ENCODE measurements around the gene SPAG9.
"Not testable (repeated sequence)": the region's sequence is repeated elsewhere in the genome, so short reads cannot be mapped to it uniquely, and the experiment has no call there.

Gene SPAG9

DNA sequence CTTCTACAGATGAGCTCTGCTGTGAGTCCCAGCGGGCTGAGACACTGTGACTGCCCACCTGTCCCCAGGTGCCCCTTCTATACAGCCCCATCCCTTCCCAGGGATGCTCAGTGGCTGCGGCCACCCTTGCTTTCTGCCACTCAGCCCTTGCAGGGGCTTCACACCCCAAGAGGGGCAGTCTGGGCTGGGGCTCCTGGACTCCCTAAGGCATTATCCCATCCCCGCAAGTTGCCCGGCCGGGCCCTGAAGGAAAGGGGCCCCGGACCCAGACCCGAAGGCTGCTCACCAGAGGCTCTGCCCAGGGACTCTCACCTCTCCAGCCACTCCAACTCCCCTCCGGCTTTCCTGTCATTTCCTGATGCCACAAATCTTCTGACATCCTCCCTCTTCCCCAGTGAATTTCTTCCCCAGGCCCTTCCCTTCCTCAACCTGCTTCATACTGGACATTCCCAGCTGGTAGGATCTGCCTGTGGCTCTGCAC lies 166.0 kb downstream of the SPAG9 start:
- DNase-seq (ENCODE audit: low spot score), result no peak

DNA sequence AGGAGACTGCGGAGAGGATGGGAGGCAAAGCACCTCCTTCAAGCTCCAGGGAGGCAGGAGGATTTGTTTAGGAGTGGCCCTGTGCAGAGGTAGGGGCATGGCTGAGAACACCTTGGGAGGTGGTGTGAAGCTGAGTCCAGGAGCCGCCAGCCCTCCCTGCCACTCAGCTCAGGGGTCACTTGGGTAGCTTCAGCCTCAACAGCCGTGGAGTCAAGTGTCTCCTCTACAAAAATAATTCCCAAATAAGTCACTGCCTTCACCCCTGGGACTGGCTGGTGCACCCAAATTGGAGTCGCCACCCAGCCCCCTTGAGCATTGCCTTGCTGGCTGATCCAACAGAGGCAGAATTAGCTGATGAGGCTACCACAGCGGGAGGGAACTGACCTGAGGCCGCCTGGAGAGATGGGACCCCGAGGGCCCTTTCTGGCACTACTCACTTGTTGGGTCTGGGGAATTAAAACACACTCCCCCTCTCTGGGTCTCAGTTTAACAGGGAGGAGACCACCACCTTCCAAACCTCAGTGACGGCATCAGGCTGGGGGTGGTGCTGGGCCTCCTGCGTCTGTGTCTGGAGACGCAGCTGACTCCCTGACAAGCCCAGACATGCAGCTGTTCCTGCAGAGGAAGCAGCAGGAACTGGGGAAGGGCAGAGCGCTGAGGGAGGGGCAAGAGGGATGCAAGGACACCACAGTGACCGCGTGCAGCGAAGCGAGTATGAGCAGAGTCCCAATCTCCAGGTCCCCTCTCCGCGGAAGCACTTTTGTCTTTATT lies 166.7 kb downstream of the SPAG9 start:
- DNase-seq (ENCODE audit: low spot score), result no peak

DNA sequence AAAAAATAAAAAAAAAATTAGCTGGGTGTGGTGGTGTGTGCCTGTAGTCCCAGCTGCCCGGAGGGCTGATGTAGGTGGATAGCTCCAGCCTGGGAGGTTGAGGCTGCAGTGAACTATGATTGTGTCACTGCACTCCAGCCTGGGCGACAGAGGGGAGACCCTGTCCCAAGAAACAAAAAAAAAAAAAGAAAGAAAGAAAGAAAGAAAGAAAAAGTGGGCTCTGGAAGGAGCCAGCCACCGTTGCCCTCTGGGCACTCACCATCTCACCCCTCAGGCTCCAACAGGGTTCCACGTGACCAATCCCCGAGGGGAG lies 167.2 kb downstream of the SPAG9 start:
- DNase-seq (ENCODE audit: low spot score), result no peak

DNA sequence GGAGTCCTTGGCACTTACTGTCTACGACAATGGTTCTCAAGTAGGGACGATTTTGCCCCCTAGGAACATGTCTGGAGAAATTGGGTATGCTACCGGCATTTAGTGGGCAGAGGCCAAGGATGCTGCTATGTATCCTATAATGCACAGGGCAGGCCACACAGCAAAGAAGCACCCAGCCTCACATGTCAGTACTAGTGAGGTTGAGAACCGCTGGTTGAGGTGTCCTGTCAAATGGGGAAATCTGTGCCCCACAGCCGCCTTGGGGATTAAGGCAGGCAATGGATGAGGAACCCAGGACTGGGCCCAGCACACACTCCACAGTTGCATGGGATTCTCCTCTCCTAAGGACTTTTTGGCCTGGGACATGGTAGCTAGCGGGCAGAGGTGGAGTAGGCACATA lies 167.8 kb downstream of the SPAG9 start:
- DNase-seq (ENCODE audit: low spot score), result no peak

DNA sequence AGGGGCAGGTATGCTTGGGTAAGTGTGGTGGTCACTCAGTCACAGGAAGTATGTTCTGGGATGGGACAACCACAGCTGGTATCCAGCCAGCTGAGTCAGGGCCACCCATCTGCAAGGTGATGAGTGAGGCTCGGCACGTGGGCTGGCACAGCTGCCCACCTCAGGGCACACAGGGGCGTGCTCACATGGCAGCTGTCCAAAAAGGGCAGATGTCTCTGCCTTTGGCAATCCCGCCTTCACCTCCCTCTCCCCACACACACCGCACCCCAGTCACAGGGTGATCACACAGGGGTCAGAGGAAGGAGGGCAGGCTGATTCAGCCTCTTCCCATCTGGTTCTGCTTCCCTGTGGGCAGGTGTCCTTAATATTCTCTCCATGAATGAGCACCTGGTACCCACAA lies 168.7 kb downstream of the SPAG9 start:
- DNase-seq (ENCODE audit: low spot score), result no peak

DNA sequence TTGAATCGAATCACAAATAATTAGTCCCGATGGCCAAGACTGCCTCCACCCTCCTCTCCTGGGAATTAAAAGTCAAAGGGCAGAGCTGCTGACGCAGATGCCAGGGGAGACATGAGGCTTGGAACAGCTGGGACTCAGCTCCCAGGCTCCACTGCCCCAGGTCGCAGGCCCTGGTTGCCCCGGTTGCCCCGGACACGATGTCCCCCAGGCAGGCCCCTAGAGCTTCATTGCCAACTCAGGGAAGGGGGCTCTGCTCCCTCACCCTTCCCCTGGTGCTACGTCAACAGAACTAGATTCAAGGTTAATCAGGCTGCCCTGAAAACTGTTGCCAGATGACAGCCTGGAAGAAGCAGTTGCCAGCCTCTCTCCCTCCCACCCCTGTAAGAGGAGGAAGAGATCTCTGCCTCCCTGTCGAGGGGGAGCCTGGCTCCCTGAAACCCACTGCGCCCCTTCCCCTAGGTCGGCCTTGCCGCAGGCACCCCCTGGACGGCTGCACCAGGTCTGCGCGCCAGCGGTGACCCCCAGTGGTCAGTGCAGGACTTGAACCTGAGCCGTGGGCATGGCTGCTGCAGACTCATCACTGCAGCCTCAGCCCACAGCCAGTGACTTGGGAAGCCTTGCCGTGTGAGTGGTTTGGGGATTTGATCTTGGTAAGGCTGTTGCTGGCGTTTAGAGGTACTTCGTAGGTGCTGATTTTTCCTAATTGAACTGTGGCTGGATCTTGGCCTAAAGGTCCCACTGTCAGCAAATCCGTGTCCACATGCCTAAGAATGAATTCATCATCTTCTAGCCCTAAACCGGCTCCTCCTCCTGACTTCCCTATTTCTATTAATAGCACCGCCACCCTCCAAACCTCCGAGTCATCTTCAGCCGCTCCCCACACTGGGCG lies 170.4 kb downstream of the SPAG9 start:
- no peak for DNase-seq (ENCODE audit: low spot score)

DNA sequence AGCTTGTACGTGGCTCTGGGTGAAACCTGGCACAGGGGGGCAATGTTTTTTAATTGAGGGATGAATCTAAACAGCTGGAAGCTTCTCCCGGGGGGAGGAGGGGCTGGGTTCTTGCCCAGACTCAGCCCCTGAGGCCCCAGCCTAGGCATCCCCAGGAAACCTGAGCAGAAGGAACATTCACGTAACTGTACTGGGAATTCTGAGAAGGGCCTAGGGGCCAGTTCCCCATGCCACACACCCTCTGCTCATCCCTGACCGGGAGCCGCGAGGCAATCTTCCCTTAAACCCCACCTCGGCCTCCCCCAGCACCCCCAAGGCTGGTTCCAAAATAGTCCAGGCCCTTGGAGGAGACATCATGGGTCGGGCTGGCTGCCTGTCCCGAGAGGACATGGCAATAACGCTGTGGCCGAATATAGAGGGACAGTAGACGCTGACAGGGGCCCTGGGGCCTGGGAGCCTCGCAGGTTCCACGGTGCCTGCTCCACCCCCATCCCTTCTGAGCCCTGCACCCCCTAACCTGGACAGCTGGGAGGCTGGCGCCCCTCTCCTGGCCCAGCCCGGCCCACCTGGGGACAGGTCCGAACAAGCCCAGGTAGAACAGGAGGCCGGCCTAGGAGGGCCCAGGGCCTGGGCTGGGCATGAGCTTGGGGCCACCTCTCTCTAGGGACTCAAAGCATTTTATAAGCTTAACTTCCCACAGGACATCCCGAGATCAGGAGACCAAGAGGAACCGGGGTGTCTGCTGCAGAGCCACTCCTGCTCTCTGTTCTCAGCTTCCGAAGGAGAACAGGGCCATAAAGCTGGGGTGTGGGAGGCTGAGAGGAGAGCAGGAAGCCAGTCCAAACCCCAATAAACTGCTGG lies 171.3 kb downstream of the SPAG9 start:
- no peak for DNase-seq (ENCODE audit: low spot score)

DNA sequence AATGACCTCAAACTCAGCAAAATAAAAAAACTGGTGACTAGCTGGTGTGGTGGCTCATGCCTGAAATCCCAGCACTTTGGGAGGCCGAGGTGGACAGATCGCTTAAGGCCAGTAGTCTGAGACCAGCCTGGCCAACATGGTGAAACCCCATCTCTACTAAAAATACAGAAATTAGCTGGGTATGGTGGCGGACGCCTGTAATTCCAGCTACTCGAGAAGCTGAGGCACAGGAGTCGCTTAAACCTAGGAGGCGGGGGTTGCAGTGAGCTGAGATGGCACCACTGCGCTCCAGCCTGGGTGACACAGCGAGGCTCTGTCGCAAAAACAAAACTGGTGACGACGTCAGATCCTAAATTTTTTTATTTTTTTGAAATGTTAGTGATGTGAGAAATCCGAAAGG lies 172.0 kb downstream of the SPAG9 start:
- no peak for DNase-seq (ENCODE audit: low spot score)

DNA sequence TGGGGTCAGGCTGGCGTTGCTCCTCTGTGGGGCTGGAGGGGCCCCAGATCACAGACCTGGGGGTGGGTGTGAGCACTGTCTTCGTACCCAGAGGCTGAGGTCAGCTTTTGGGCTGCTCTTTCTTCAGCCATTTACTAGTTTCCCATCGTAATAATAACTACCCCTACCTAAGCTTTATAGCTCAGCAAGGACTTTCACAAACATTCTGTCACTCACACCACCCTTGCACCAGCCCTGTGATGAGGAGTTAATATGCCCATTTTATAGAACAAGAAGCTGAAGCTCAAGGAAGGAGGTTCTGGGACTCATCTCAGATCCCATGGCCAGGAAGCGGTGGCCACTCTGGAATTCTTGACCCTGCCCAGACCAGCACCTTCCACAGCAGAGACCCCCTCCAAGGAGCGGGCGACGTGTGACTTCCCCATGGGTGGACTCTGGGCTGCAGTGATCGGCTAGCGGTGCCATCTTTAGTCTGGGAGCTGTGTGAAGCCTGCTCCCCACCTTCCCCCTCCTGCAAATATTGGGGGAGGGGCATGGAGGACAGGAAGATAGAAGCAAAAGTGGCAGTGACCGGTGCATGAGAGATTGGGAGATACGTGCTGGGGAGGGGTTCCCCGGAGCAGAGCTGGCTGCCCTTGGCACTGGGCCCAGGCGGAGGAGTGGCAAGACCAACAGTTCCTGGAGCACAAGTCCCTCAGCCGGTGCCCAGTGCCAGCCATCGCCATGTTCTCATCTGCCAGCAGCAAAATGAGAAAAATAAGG lies 172.7 kb downstream of the SPAG9 start:
- DNase-seq (ENCODE audit: low spot score), result no peak

DNA sequence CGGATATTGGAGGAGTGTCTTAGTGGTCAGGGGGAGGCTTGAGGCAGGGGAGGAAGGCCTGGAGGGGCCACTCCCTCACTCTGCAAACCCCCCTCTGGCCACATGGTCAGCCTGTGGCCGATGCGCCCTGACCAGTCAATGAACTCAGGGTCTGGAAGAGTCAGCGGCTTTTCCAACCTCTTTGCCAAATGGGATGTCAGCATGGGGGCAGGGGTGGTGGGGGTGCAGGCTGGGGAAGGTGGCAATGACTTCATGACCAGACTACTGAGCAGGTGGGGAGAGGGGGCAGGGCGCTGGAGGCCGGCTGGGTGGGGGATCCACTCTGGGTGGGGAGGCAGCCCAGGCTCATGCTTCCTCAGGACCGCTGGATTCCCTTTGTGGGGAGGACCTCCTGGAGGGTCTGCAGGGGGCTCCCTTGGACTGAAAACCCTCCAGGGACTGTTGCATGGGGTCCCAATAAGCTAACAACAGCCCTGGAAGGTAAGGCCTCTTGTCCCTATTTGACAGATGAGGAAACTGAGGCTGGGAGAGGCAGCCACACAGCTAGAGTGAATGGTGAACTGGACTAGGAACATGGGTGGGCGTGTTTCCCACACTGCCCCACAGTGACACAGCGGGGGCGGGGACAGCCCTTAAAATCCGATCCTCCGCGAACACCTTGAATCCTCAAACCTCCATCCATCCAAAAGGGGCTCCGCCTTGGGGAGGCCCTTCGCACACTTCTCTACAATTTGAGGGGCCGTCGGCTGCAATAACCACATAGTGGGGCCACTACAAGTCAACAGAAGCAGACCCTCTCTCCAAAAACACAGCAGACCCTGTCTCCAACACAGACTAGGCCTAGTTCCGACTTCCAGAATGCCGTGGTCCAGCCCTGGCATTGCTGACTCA lies 173.5 kb downstream of the SPAG9 start:
- DNase-seq (ENCODE audit: low spot score), result no peak

DNA sequence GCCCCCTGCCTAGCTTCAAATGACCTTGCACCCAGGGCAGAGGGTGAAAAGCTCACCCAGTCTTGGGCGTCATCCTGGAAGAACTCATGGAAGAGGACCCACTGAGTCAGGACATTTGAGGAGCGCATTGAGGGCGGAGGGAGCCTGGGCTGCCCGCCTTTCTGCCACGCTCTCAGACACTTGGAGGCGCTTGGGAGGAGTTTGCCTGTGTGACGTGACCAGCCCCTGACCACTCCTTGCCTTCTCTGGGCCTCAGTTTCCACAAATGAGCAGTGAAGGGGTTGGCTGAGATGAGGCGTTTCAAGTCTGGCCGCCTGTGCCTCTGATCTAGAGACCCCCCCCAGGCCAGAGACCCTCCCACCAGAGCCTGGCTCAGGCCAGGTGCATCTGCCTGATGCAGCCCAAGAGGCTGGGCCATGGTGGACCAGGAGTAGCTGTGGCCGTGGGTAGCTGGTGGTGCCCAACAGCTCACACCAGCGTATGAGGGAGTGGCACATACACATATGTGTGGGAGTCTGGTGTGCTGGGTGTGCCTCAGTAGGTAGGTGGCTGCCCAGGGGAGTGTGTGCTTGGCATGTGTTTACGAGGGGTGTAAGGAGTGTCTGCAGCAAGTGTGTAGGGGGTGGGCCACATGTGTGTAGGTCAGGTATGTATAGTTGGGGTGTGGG lies 174.3 kb downstream of the SPAG9 start:
- no peak for DNase-seq (ENCODE audit: low spot score)

DNA sequence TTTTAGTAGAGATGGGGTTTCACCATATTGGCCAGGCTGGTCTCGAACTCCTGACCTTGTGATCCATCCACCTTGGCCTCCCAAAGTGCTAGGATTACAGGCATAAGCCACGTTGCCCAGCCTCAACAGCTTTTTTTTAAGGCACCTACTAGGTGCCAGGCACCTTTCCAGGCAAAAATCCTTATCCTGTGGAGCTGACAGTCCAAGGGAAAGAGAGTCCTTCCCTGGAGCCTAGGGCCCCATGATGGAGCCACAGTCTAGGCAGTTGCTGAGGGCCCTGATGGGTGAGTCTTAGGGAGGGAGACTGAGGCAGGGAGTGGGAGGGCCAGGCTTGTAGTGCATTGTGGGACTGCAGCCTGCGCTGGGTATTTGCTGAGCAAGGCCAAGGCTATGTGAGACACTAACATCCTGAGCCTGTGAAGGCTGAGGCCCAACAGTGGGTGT lies 174.9 kb downstream of the SPAG9 start:
- no peak for DNase-seq (ENCODE audit: low spot score)

DNA sequence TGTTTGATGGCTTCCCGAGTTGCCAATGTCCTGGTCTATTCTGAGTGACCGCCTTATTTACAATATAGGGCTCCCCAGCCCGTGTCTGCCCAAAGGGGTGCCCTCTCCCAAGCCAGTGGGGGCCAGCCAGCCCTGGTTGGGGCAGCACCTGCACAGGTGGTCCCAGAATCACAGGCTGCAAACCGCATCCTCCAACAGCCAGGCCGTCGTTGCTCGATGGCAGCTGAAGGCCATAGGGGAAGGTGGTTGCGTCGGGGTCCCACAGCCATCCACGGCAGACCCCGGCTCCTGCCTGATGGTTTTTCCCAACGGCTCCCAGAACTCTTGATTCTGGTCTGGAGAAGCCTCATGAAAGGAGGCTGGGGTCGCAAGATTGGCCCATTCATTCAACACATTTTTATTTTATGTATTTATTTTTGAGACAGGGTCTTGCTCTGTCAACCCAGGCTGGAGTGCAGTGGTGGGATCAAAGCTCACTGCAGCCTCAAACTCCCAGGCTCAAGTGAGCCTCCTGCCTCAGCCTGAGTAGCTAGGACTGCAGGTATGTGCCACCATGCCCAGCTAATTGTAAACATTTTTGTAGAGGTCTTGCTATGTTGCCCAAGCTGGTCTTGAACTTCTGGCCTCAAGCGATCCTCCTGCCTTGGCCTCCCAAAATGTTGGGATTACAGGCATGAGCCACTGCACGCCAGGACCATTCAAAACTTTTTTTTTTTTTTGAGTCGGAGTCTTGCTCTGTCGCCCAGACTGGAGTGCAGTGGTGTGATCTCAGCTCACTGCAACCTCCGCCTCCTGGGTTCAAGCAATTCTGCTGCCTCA lies 175.6 kb downstream of the SPAG9 start:
- DNase-seq (ENCODE audit: low spot score), result no peak

DNA sequence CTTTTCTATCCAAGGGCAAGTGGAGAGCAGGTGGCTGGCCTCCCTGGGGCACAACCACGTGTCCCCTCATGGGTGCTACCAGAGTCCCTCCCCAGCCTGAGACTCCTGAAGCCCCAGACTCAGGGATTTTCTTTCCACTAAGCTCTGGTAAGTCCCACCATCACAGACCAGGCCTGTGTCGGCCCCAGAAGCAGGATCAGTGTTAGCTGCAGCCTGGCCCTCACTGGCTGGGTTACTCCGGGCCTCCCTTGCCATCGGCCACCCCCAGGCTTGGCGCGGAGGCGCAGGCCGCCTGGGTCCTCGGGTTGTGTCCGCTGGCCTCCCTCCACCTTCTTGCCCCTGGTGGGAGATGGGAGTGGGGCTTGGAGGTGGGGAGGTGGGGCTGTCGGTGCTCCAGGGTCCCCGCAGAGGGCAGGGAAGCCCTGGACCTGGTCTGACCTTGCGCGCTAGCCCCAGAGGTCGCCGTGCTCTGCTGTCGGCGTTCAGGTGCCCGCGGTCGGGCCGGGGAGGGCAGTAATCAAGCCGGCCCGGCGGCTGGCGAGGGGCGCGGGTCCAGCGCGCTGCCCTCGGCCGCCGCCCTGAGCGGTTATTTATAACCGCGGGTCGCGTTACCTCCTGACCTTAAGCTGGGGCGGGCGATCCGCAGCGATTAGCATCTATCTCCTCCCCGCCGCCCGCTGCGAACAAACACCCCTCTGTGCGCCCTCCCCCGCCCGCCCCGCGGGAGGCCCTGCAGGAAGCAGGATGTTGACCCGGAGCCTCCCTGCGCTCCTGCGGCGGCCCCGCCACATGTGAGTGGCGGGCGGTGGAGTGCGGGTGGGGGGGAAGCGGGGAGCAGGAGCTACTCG lies 176.4 kb downstream of the SPAG9 start:
- no peak for DNase-seq (ENCODE audit: low spot score)

DNA sequence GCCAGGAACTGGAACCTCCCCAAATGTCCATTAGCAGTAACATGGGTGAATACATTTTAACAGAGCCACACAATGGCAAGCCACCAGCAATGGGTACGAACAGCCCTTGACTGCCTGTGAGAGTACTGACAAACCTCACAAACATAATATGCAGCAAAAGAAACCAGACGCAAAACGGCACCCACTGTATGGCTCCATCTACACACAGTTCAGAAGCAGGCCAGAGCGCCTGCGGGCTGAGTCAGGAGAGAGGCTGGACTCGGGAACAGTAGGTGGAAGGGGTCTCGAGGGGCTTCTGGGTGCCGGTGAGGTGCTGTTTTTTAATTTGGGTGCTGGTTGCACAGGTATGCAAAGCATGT lies 177.1 kb downstream of the SPAG9 start:
- DNase-seq (ENCODE audit: low spot score), result no peak

DNA sequence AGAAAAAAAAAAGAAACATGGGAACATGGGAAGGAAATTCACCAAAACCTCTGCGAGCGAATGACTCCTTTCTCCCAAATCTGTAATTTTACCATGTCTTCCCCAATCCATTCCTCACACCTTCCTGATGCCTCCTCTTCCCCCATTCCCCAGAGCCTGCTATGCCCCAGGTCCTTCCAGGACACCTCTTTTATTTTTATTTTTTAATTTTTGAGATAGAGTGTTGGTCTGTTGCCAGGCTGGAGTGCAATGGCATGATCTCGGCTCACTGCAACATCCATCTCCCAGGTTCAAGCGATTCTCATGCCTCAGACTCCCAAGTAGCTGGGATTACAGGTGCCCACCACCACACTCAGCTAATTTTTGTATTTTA lies 179.0 kb downstream of the SPAG9 start:
- not testable (repeated sequence) for DNase-seq (ENCODE audit: low spot score)

DNA sequence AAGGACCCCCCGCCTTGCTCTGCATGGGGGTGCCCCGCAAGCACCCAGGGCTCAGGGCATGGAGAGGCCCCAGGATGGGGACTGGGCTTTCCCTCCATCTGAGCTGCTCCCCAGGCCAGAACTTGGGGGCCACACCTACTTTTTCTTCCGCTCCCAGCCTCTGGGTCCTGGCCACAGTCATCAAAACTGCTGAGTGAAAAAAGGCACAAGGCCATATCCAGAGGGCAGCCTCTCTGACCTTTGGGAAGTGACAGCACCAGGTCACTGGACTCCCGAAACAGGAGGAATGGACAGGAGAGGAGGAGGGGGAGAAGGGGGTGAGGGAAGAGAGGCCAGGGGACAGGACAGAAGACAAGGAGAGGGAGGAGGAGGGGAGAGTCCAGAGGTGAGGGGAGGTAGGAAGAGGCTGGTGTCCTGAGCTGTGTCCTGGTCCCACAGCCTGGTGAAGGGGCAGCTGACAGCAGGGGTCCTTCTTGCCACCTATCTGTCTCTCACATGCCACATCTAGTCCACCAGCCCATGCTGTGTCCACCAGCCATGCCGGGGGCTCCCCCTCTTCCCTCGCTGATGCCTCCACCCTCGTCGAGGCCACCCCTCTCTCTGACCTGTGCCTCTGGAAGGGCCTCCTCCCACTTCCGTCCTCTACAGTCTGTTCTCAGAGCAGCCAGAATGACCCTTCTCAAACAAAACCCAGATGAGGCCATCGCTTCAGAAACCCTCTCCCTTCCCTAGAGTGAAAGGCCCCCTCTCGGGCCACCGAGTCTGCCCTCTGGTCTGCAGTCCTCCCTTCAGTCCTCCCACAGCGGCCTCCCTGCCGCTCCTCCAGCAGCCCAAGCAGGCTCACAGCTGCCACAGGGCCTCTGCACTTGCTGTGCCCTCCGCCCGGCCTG lies 180.6 kb downstream of the SPAG9 start:
- no peak for DNase-seq (ENCODE audit: low spot score)

DNA sequence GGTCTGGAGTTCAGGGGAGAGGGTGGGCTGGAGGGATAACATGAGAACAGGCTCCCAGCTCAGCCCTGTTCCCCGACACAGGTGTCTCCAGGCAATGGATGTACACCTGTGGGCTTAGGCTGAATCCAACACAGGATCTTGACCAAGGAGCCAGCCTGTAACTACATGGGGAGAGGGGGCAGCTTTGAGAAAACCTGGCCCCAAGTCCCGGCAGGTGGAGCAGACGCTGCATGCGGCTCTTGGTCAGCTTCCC lies 181.2 kb downstream of the SPAG9 start:
- no peak for DNase-seq (ENCODE audit: low spot score)

Measured in left forelimb (tissue), 1 donor.